ENCODE results near the gene MRPL36. TPM values are rescaled to one million over a fixed set of nuclear protein-coding genes. Genes with fewer than 3 reads are reported as not detected.
A peak's percentile ranks its signal among the peaks of the same experiment; 100 is the strongest.

MRPL36 gene
- total RNA-seq, 2 donors from 2014 or later: 47.9 to 66.3 TPM

- Histone ChIP-seq H3K27ac (no peak overlapping the region), H3K4me3 (no peak overlapping the region), H3K27me3 (replicated peaks; ENCODE audit: insufficient read depth) (no peaks in the 10 kb centered on the region), H3K36me3 (no peaks in the 10 kb centered on the region), H3K9me3 (no peaks in the 10 kb centered on the region), H3K4me1 (replicated peaks) (no peaks in the 10 kb centered on the region)
- 87% methylated on average over 31 of the region's 31 CpGs for WGBS
- TF ChIP-seq CTCF (IDR thresholded peaks at IDR 0.05) (no peak), POLR2AphosphoS5 (IDR thresholded peaks at IDR 0.05) (no peak), POLR2A (IDR thresholded peaks at IDR 0.05) (no peak)
- intact Hi-C loops (cut with DNase I): no loop called here
- DNase-seq (ENCODE audit: low spot score): no peak
Measured at GRCh38 chr5:1777281-1778137, 22.1 kb downstream of the MRPL36 start.

GRCh38 chr5:1776831-1777230, 22.8 kb downstream of the MRPL36 start:
- Histone ChIP-seq H3K27me3 (replicated peaks; ENCODE audit: insufficient read depth) (no peaks in the 10 kb centered on the region), H3K4me1 (replicated peaks) (peaks cover 3% of the 10 kb centered on the region), H3K27ac (no peak overlapping the region), H3K36me3 (no peaks in the 10 kb centered on the region), H3K4me3 (no peak overlapping the region), H3K9me3 (no peaks in the 10 kb centered on the region)
- 86% methylated on average over 6 of the region's 6 CpGs for WGBS
- TF ChIP-seq POLR2AphosphoS5 (IDR thresholded peaks at IDR 0.05): no peak
- DNase-seq (ENCODE audit: low spot score): no peak
- intact Hi-C loops (cut with DNase I): no loop called here

- peak overlapping the region; percentile 50 to 75 for H3K27ac ChIP-seq
- peak; percentile 65 for DNase-seq (ENCODE audit: low spot score)
- 14% methylated on average over 5 of the region's 5 CpGs for WGBS
Measured at GRCh38 chr5:1772634-1773033, 27.0 kb downstream of the MRPL36 start.

GRCh38 chr5:1771149-1772065, 28.2 kb downstream of the MRPL36 start:
- Histone ChIP-seq H3K36me3 (no peaks in the 10 kb centered on the region), H3K9me3 (no peaks in the 10 kb centered on the region), H3K4me3 (no peak overlapping the region), H3K27ac (peak overlapping the region; percentile 65 to 75), H3K27me3 (replicated peaks; ENCODE audit: insufficient read depth) (no peaks in the 10 kb centered on the region), H3K4me1 (replicated peaks) (peaks cover 5% of the 10 kb centered on the region)
- WGBS: 49% methylated on average over 20 of the region's 20 CpGs
- DNase-seq (ENCODE audit: low spot score): no peak
- TF ChIP-seq CTCF (IDR thresholded peaks at IDR 0.05) (no peak), POLR2AphosphoS5 (IDR thresholded peaks at IDR 0.05) (peak; percentile 51)
- intact Hi-C loops (cut with DNase I): no loop called here

More at GRCh38 chr5:1772634-1773033, 27.0 kb downstream of the MRPL36 start:
- no peaks in the 10 kb centered on the region for H3K27me3 ChIP-seq (replicated peaks; ENCODE audit: insufficient read depth)
- H3K36me3 ChIP-seq: no peaks in the 10 kb centered on the region
- H3K9me3 ChIP-seq: no peaks in the 10 kb centered on the region
- no peak for TF ChIP-seq POLR2A (IDR thresholded peaks at IDR 0.05)
- TF ChIP-seq POLR2AphosphoS5 (IDR thresholded peaks at IDR 0.05): peak; percentile 82
- TF ChIP-seq CTCF (IDR thresholded peaks at IDR 0.05): peak in 3 of 4 experiments; percentile 21 to 55 (median 32)
- peaks cover 5% of the 10 kb centered on the region for H3K4me1 ChIP-seq (replicated peaks)
- intact Hi-C loops (cut with DNase I): no loop called here
- H3K4me3 ChIP-seq: no peak overlapping the region

GRCh38 chr5:1770443-1770802, 29.2 kb downstream of the MRPL36 start:
- TF ChIP-seq POLR2AphosphoS5 (IDR thresholded peaks at IDR 0.05) (no peak), CTCF (IDR thresholded peaks at IDR 0.05) (no peak)
- 57% methylated on average over 6 of the region's 6 CpGs for WGBS
- Histone ChIP-seq H3K4me1 (replicated peaks) (peaks cover 5% of the 10 kb centered on the region), H3K27ac (peak overlapping the region; percentile 65 to 75), H3K9me3 (no peaks in the 10 kb centered on the region), H3K4me3 (no peak overlapping the region), H3K36me3 (no peaks in the 10 kb centered on the region), H3K27me3 (replicated peaks; ENCODE audit: insufficient read depth) (no peaks in the 10 kb centered on the region)
- intact Hi-C loops (cut with DNase I): no loop called here
- DNase-seq (ENCODE audit: low spot score): no peak
